Activated CD4-positive, CD25-positive, alpha-beta regulatory T cell treated with anti-CD3 and anti-CD28 coated beads, Interleukin-2, amount 50 U/mL, for 72 hours (primary cell): Measurements from ENCODE around the gene PUS7L.
"Not testable (repeated sequence)": the region's sequence is repeated elsewhere in the genome, so short reads cannot be mapped to it uniquely, and the experiment has no call there.

Experiments
- DNase-seq: peaks from one replicate; pipeline ENCODE4 v3.0.0; 2021

The PUS7L gene

DNA sequence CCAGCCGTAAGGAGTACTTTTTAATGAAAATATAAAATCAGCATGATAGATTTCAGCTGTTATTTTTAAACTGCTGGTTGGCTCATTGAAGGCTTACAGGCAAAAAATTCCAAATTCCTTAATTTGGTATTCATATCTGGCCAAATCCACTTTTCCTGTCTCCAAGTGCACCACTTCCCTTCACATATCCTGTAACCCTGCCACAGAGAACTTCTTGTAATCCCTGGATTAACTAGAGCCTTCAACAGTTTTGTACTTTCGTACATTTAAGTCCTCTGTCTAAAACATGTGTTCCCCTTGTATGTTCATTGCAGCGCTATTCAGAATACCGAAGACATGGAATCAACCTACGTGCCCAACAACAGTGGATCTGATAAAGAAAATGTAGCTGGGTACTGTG lies 9.6 kb downstream of the PUS7L start:
- no peak for DNase-seq

DNA sequence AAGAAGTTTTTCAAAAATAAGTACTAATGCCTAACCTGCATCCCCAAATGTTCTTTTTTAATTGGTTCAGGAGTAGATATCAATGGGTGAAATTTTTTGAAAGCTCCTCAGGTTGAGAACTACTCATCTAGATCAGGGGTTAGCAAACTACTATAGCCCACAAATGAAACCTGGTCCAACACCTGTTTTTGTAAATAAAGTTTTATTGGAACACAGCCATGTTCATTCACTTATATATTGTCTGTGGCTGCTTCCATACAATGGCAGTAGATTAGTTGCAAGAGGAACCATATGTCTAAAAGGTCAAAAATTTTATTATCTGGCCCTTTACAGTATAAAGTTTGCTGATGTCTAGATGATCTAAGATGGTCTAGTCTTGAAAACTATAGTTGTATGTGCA lies 13.8 kb downstream of the PUS7L start:
- DNase-seq: no peak

DNA sequence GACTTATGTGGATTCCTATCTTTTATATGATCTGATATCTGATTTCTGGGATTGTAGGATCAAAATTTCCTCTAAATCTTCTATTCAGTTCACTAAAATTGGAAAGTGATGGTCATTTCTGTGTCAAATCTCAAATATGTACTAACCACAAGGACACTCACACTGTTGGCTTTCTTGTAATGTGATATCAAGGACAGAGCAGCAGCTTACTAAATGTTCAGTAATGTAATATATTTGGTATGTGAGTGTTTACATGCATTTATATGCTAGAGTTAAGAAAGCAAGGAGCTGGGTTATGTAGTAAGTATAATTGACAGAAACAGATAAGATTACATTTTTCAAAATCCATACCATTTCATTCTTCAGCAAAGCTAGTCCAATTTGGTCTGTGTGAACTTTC lies 16.5 kb downstream of the PUS7L start:
- no peak for DNase-seq

DNA sequence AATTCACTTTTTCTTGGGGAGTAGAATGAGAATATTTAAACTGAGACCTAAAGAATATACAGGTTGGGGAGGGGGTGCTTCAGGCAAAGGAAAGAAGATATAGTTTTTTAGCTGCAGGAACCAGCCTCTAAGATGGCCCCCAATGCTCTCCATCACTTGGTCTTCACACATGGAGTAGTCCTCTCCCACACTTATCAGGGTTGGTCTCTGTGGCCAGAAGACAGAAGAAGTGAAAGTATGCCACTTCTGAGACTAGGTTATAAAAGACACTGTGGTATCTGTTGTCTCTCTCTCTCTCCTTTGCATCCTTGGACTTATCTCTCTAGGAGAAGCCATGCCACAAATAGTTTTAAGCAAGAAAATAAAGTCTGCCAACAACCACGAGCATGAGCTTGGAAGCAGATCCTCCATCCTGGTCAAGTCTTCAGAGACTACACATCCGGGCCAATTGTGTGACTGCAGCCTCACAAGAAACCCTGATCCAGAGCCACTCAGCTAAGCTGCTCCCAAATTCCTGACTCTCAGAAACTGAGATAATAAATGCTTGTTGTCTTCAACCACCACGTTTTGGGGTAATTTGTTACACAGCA lies 18.0 kb downstream of the PUS7L start:
- DNase-seq: no peak

DNA sequence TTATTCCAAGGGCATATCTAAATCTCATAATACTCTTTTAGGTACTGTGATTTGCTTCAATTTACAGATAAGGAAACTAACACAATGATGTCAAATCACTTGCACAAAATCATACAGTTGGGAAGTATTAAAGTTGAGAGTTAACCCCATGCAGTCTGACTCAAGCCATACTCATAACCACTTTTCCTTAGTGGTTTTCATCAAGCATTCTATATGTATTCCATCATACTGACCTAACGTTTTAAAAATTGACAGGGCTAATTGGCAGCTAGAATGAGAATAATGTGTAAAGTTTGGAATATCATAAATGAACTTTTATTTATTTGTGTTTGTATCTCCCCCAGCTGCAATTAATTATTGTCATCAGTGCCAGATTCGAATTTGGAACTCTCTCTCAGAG lies 20.9 kb downstream of the PUS7L start:
- DNase-seq: no peak

DNA sequence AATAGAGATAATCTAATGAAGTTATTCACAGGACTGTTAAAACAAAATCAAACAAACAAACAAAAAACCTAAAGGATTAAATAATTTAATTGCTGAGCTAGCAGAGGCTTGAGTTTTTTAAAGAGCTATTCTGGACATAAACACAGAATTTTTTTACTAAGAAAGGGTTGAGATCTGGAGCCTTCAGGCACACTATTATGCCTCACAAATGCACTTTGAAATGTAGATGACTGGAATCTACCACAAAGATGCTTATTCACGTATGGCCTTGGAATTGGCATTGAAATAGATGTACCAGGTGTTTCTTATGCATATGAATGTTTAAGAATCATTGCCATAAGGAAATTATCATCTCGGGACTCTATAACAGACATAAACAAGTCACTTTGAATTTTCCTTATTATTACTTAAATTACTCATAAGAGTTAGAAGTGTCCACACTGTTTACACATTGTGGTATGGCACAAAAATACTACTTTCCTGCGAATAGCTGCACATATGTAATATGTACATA lies 21.6 kb downstream of the PUS7L start:
- DNase-seq: no peak

DNA sequence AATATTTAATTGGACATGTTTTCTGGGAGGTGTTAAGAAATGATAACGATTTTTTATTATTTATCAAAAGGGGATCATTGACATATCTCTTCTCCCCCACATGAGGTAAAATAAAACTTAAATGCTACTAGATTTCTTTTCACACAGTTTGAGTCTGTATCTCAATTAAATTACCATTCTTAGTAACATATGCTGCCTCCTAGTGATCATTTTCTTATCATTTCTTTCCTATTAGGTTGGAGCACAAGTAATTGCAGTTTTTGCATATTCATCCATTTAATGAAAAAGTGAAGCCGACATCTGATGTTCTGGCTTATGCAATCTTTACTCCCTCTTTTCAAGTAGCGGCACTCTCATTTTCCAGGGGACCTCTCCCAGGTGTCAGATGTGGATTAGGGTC lies 24.9 kb downstream of the PUS7L start:
- DNase-seq: no peak

DNA sequence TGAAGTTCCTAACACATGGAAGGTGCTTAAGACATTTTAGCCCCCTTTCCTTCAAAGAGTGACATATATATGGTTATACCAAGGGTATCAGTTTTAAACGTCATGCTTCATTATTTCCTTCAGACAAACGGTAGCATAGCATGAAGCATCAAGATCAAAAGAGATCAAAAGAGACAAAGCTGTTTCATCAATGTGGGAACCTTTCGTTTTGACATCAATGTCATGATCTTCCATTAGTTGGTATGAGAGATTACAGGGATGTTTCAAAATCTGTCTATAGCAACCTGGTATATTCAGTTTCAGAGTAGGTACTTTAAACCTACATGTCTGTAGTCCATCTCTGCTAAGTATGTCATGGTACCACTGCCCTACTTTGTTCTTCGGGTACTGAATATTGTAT lies 28.3 kb downstream of the PUS7L start:
- no peak for DNase-seq

DNA sequence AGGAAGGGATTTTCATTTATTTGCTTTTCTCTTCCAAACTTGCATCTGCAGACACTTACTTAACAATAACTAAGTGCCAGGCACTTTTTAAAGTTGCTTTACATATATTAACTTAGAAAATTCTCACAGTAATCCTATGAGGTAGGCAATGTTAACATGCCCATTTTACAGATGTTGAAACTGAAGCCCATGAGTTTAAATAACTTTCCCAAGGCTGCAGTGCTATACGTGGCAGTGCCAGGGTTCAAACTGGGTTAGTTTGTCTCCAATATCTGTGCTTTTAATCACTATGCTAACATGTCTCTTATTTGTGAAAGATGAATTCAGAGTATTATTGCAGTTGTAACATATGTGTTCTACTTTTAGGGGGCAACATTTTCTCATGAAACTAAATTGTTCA lies 29.9 kb downstream of the PUS7L start:
- DNase-seq: no peak

DNA sequence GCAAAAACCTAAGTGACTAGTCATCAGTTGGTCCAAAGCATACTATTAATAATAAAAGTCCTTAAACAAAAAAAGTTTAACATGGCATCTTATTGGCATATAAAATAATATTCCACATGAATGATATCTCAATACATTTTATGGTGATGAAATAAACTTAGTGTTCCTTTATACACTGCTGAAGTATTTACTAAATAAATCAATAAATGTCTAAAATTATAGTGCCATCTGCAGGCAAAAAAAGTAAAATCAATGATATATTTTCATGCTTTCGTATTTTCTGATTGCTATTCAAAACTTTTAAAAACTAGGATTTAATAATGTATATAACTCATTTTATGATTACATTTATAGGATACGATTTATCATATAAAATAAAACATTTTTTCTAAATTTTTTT lies 30.5 kb downstream of the PUS7L start:
- DNase-seq: no peak

DNA sequence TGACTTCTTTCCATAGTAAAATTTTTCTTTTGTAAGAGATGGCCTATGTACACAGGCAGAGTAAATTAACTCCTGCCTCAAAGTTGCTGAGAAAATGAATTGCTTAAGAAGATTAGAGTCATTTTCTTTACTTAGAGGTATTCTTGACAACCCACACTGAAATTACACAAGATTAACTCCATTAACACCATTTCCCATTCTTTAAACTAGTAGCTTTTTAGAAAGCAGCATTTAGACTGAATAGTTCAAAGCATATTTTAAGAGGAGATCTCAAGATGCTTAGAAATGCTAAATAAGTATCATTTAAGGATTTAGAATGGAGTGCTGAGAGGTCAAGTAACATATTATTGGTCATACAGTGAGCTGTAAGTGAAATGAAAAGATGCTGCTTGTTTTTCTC lies 35.5 kb downstream of the PUS7L start:
- no peak for DNase-seq

DNA sequence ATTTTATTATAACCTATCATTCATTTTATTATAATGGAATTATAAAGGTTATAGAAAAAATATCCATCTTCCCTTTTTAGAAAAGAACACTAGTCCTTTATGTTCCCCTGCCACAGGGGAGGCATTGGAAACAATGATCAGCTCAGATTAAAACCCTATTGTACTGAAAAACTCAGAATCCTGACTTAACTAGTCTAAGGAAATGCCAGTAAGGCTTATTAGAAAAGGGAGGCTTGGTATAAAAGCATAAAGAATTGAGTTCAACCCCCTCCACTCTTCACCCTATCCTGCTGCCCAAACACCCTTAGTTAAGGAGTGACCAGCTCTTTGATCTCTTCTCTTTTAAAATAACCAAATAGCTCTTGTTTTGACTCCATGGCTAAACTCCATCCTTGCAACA lies 36.0 kb downstream of the PUS7L start:
- no peak for DNase-seq

DNA sequence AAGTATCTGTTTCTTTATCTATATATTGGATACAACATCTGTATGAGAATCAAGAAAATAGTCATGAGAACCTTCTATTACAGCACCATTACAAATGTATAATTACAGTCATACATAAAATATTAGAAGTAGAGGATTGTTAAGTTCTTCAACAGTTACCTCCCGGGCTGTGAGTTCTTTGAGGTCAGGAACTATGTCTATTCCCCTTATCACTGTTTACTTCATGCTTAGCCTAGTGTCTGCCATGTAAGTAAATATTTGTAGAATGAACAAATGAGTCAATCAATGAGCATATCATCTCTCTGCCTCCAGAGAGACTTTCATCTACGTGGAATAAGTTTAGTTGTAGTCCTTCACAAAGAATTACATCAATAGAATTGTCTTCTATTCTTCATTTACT lies 47.2 kb downstream of the PUS7L start:
- no peak for DNase-seq

DNA sequence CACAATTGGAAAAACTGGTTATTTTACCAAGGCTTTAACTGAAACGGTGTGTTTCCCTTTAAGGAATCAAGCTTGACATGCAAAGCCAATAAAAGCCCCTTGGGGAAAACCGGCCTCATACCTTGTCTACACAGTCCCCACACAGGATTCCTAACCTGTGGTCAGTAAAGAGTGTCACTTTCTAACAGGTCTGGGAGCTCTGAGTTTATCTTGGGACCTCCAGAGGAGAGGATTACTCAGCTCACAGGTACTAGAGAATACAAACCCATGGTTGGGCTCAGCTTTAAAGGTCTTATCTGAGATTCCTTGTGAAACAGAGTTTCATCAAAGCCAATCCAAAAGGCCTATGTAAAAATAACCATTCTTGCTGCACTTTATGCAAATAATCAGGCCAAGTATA lies 54.8 kb downstream of the PUS7L start:
- DNase-seq: not testable (repeated sequence)

DNA sequence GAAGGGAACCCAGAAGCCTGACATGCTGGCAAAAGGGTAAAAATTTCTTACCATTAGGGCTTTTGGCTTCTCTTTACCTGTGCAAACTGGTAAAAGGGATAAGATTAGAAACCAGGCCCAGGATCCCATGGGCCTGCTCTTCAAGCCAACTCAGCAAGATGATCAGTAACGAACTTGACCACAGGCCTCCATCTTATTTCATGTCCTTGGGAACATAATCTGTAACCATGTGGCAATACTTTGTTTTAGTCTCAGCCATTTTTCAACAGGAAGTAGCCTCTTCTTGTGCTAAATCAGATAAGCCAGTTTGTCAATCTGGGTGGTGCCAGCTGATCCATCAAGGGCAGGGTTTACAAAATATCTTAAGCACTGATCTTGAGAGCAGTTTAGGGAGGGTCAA lies 57.4 kb downstream of the PUS7L start:
- not testable (repeated sequence) for DNase-seq

DNA sequence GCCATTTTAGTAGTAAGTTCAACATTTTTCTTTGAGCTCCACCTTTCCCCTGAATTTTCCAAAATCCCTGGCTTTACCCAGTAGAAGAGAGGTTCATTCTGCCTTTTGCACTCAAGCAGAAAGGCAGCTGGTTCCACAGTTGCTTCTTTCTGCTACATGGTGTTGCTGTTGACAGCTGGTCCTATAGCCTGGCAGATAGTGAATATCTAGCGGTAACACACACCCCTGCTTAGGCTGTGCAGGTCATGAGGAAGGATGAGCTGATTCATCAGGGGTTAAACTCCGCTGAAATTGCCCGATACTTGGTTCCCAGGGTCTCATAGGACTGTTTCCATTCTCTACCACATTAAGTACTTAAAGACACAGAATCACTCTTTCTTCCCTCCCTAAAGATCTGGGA lies 62.4 kb downstream of the PUS7L start:
- no peak for DNase-seq

DNA sequence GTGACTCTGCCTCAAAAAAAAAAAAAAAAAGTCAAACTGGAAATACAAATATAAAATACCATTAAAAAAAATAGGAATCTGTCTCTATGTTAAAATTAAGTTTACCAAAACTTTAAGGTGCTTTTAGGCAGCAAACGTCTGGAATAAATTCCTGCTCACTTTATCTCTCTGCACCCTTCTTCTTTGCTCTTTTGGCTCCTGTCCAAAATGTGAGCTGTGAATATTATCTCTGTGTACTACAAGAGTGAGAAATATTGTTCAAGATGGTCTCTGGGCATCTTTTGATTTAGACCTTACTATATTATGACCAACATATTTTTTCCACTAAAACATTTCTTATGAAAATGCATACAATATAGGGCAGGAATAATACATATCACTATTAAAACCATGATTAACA lies 63.7 kb downstream of the PUS7L start:
- no peak for DNase-seq

DNA sequence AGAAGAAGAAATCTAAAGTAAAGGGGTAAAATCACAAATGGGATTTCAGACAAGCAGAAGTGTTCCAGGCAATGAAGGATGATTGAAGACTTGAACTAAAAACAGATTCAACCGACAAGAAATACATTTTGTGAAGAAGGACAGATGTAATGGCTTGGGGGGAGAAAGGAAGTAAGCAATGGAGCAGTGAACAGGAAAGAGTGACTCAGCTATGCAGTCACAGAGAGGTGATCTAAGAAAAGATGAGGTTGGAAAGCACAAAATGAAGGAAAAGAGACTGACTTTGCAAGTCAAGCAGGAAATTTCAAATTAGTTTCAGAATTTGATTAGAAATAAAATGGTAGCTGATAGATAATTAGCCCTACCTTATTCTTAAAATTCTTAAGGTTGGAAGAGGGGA lies 66.5 kb downstream of the PUS7L start:
- no peak for DNase-seq

DNA sequence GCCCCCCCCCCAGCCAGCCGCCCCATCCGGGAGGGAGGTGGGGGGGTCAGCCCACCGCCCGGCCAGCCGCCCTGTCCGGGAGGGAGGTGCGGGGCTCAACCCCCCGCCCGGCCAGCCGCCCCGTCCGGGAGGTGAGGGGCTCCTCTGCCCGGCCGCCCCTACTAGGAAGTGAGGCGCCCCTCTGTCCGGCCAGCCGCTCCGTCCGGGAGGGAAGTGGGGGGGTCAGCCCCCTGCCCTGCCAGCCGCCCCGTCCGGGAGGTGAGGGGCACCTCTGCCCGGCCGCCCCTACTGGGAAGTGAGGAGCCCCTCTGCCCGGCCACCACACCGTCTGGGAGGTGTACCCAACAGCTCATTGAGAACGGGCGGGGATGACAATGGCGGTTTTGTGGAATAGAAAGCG lies 73.1 kb downstream of the PUS7L start:
- not testable (repeated sequence) for DNase-seq

DNA sequence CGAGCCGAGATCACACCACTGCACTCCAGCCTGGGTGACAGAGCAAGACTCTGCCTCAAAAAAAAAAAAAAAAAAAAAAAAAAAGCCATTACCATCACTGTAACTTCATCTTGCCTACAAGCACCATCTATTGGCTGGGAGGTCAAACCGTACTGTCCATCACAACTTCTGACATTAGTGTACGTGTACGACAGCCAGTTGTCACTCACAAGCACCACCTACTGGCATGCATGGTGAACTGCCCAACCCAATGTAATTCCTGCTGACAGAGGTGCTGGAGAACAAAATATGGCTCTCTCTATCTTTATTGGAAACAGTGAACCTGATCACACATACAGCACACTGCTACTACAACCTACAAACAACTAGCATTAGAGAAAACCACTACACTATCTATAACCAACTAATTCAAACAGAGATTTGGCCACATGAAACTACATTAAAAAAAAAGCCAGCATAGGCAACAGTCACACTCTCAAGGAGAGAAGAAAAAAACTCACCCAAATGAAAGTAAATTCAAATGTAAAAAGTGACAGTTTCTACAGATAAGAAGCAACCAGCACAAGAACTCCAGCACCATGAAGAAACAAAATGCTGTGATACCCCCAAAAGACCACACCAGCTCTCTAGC lies 82.3 kb downstream of the PUS7L start:
- DNase-seq: no peak

DNA sequence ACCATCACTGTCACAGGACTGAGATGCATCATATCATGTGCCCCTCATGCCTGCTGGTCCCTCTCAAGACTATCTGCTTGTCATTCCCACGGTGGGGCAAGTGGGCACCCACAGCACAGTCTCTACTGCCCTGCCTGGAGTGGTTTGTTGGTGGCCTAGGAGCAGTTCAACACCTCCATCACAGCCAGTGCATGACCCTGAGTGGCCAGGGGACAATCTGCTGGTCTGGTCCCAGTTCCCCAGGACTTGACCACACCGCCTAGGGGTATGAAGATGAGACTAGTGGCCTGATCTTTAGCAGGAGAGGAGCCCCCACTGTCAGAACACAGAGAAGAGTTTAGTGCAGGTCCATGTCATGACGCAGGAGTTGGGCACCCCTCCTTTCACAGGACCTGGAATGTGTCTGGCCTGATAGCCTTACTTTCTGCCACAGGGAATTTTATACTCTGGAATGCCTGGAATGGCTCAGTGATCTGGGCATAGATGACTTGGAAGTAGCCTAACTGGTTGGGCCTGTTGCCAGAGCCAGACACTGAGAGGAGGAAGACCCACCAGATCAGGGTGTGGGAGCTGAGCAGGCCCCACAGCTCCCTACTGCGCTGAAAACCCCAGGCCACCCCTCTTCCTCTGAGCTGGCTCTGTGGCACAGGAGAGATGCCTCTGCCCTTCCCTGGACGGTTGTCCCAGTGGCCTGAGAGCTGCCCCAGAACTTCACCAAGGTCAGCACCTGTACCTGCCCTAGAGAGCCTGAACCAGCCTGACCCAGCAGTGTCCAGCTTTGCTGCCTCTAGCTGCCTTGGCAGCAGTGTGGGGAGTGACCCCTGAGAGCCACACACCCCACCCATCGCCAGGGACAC lies 83.3 kb downstream of the PUS7L start:
- DNase-seq: no peak

DNA sequence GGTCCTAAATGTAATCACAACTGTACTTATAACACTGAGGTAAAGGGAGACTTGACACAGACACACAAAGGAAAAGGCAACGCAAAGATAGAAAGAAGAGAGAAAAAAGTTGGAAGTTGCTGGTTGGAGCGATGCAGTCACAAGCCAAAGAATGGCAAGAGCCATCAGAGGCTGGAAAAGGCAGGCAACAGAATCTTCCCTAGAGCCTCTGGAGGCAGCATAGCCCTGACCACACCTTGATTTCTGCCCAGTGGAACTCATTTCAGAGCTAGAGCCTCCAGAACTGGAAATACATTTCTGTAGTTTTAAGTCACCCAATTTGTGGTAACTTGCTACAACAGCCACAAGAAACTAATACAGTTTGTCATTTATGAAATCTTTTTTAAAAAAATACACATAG lies 89.2 kb downstream of the PUS7L start:
- no peak for DNase-seq
